ENCODE measurements around the gene RAD51B.

The RAD51B gene

DNA sequence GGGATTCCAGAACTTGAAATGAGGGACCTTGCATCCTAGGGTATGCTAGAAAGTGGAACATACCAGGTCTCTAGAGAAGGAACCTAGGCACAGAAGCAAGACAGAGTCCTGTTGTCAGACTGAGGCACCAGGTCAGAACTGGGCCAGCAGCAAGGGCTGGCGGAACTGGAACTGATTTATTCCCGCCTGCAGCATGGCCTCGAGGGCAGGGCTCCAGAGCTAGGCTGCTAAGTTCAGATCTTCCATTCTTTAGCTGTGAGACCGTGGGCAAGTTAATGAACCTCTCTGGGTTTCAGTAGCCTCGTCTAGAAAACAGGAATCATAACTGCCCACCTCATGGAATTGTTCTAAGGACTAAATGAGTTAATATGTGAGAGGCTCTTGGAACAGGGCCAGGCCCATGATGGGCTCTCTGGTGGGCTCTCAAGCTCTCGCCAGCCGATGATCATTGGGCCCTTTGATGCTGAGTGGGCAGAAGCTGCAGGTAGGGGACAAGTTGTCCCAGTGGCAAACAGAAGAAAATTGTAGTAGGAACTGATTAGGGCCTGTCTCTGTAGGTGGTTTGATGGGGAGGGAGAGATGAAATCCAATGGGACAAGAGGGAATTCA is 773.5 kb downstream of the RAD51B start:
- in situ Hi-C loops (cut with MboI; ENCODE audit: low sequenced_read_pairs), result no loop called here

DNA sequence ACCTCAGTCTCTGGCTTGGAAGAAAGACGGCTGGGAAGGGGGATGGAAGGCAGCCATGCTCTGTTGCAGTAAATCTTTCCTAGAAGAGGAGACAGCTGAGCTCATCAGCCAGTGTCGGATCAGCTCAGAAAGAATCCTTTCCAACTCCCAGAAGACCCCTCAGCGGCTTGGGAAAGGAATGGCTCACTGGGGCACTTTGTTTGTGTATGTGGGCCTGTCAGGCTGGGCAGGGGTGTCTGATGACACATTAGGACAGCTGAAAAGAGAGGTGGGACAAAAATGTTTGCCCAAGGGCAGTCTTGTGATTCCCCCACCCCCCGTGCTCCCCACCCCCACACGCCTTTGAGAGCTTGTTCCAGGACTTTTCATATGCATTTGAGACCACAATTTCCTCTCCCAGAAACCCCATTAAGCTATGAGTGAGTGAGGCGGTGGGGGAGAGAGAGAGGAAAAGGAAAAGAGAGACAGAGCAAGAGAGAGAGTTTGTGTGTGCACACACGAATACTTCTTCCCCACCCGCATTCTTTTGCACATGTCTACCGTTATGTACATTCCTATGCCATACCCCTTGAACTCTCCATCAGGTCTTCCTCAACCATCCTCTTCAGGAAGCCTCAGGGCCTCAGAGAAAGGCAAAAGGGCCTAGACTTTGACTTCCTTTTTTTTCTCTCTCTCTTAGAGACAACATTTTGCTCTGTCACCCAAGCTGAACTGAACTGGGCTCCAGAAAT is 774.4 kb downstream of the RAD51B start:
- in situ Hi-C loops (cut with MboI; ENCODE audit: low sequenced_read_pairs), result no loop called here

DNA sequence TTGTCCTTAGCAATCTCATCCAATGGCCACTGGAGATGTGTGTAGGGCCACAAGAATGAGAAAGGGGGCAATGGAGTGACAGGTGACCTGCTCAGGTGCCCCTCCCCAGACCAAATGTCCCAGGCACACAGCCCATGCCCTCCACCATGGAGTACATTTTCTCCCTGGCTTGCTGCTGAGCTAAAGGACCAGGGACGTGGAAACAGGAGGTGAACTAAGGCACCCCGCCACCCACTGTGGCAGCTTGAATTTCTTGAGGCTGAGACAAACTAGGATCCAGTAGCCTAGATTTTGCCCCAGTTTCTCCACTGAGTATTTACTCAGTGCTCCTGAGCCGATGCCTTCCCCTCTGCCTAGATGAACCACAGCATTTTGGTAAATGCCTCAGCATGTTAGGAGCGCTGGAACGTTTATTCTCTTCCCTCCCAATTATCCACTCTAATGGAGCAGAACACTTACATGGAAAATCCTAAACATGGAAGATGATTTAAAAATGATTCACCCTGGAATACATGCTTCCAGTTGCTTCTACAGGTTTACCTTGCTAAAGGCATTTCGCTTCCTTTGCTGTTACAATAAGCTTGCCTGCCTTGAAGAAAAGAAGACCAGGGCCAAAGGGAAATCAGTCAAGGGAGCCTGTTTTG is 775.3 kb downstream of the RAD51B start:
- in situ Hi-C loops (cut with MboI; ENCODE audit: low sequenced_read_pairs), result no loop called here

DNA sequence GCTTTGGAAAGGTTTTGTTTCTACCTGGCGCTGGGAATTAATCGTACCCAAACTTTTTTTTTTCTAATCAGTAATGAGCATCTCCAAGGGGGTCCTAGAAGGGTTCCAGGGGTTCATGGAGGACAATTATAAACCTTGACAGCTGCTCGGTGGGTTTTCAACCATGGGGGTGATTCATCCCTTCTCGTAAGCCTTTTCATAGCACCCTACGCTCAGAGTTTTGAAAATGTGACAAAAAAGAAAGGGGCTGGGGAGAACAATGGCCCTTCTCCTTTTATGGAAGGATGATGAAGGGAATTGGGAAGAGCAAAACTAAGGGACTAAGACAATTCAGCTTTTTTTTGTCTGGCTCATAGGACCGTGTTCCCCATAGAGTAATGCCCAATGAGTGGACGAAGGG is 776.6 kb downstream of the RAD51B start:
- in situ Hi-C loops (cut with MboI; ENCODE audit: low sequenced_read_pairs), result no loop called here

DNA sequence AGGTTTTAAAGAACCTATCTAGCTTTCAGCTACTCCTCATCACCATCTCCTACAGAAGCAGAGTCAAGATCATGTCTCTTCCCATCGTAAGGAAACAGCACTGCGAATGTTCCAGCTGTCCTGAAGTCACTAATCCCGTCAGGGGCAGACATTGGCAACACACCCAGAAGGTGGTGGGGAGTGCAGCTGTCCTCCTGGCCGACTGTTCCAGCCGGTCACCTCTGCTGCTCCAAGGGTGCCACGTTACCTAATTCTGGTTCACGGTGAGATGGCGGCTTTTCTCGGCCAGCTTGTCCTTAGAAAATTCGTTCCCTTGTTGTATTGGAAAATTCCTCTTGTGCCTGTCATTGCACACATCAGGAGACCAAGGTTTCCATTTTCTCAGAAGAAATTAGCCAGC is 777.1 kb downstream of the RAD51B start:
- in situ Hi-C loops (cut with MboI; ENCODE audit: low sequenced_read_pairs), result no loop called here

DNA sequence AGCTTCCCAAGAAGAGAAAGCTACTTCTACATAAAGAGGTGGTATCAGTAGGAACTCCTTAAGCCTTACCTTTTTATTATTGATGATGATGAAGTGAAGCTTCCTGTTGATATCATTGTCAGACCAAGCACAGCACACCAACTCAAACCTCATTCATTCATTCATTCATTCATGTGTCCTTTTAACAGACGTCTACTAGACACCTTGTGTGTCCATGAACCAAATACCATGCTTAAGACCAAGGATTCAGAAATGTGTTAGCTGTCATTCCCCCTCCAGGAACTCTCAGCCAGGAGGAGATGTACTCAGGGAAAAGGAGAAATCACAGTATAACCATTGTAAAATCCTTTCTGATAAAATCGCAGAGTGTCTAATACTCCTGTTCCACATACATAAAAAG is 778.5 kb downstream of the RAD51B start:
- in situ Hi-C loops (cut with MboI; ENCODE audit: low sequenced_read_pairs), result no loop called here

DNA sequence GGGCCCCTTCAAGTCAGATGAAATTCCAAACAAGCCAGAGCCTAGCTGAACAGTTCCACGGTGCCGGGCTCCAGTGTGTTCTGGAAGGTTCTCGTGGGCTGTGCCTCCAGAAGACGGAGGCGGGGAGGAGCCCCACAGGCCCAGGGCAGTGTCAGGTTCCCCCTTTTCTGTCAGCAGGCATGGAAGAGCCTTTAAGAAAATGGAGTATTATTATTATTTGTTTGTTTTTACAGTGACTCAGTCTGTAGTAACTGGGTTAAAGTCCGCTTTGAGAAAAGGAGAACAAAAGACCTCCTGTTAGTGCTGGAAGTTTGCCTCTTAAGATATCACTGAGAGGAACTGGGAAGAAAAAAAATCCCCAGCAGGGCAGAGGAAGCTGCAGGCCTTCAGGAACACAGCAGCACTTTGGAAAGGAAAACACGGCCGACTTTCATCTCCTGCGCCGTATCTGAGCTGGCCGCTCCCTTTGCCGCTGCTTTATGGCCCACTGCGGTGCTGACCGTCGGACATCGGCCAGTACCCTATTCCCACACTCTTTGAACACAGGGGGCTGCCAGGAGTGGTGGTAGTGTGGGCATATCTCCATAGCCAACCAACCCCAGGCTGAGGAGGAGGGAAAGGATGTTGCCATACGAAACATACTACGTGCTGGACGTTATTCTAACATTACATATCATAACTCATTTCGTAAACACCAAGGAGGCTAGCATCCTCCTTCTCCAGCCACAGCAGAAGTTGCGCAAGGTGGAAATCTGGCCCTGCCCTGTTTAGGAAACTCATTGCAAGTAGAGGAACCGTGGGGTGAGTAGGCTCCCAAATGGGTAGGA is 779.3 kb downstream of the RAD51B start:
- in situ Hi-C loops (cut with MboI; ENCODE audit: low sequenced_read_pairs), result no loop called here

DNA sequence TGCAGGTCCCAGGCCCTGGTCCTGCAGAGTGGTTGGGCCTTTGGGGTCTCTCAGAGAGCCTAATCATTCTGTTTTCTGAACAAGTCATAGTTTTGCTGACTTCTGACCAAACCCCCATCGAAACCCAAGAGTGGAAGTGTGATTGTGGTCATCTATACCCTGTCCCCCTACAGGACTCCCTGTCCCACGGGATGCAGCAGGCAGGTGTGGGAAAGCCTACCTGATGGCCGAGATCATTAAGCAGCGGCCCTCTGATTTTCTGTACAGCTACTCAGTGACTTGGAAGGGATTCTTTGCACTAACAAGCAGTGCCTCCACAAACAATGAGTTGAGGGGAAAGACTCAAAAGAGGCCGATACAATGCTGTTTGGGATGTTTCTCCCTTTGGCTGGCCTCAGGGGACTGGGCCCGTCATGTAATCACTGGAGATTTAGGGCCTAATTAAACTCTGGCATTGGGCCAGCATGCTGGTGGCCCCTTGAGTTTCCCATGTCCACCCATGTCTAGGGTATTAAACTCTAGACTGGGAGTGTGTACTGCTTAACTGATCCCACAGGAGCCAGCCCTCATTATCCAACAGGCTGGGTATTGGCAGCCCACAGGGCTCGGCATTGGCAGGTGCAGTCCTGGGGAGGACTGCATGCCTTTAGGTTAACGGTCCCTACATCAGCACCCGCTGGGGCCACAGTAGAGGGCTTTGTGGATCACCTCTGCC is 780.5 kb downstream of the RAD51B start:
- in situ Hi-C loops (cut with MboI; ENCODE audit: low sequenced_read_pairs), result no loop called here

DNA sequence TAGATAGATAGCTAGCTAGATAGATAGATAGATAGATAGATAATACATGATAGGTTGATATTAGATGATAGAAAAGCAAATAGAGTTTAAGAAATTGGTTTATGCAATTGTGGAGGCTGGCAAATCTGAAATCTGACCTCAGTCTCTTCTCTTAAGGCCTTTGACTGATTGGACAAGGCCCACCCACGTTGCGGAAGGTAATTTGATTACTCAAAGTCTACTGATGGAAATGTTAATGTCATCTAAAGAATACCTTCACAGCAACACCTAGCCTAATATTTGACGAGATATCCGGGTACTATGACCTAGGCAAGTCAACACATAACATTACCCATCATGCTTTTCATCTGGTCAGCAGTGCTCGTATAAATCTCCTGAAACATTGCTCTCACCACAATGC is 782.9 kb downstream of the RAD51B start:
- in situ Hi-C loops (cut with MboI; ENCODE audit: low sequenced_read_pairs), result no loop called here

DNA sequence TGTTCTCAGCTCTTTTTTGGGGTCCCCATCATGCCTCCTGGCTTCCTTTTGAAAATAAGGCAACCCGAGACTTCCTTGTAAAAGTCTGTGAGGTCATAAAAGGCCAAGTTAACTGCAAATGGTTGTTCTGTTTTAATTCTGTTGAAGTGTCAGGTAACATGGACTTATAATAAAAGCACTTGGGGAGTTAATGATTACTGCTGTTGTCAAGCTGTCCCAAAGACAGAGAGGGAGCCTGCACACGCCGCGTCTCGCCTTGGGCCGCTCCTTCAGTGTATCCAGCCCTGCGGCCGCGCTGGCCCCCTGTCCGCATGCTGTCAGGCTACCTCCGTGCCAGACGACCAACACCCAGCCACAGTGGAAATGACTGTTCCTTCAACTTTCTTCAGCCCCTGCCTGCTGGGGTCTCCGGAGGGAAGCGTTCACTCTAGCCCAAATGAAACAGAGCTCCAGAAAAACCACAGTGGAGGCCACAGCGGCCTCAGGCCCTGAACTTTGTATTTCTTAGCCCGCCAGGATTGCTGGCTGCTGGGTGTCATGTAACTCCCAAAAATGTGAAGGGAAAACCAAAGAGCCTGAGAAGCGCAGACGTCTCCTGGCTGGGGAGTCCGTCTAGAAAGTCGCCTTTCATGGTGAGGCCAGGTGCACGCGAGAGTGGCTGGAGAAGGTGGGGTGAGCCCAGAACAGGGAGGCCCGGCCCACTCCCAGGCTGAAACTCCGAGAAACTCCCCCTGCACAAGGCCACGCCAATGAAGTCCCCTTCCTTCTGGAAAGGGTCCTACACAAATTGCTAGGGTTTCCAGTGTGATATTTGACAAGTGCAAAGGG is 784.2 kb downstream of the RAD51B start:
- in situ Hi-C loops (cut with MboI; ENCODE audit: low sequenced_read_pairs), result no loop called here

DNA sequence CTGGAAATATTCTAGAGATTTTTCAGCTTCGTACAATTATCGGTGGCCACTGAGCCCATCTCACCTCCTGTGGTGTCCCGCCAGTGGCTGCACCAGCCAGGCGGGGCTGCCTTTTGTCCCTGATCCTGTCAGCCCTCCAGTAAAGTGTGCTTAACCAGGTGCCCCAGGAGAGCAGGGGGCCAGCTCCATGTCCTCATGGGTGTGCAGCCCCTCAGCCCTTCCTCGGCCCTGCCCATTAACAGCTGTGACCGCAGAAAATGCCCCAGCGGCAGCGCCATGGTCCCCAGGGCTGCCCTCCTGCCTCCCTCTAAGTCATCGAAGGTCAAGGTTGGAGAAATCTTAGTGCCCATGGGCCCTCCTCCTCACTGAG is 784.8 kb downstream of the RAD51B start:
- in situ Hi-C loops (cut with MboI; ENCODE audit: low sequenced_read_pairs), result no loop called here

DNA sequence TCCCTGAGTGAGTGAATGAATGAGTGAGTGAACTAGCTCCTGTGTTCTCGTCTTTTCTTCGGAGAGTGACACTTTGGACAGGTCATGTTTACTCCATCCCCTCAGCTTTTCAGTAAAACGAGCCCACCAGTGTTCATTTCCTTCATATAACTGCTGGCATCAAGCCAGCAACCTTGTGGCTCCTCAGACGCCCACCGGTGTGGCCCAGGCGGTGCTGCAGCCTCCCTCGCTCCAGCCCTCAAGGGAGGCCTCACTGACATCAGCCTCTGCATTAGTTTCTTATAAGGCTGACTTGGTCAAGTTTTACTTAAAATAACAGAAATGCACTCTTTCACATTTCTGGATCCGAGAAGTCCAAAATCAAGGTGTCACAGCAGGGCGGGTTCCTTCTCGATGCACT is 785.2 kb downstream of the RAD51B start:
- in situ Hi-C loops (cut with MboI; ENCODE audit: low sequenced_read_pairs), result no loop called here

DNA sequence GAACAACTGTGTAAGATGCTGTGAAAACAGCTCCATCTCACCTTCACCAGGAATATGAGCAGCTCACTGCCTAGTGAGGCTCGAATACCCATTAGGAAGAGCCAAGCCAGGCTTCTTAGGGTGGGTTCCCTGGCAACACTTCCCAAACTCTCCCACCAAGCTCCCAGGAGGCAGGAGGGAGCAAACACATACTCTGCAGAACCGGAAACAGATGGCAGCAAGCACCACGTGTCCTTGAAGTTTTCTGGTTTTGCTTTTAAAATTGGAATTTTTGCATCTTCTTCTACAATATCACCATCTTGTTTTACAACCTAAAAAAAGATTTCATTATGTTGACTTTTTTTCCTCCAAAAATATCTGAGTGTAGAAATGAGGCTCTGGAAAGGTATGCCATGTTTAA is 786.6 kb downstream of the RAD51B start:
- in situ Hi-C loops (cut with MboI; ENCODE audit: low sequenced_read_pairs), result no loop called here

DNA sequence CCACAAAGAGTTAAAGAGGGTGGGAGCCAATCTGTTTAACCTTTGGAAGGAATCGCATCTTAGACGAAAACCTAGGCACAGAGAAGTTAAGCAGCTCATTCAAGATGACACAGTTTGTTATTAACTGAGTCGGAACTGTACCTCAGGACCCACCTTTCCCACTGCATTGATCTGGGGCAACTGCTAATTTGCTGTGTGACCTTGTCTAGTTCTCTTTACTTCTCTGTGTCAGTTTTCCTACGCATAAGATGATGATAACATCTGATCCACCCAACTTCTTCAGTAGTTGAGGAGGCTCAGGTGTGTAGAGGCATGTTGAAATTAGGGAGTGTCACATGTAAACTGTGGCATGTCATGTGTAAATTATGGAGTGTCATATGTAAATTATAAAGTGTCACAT is 787.1 kb downstream of the RAD51B start:
- in situ Hi-C loops (cut with MboI; ENCODE audit: low sequenced_read_pairs), result no loop called here

DNA sequence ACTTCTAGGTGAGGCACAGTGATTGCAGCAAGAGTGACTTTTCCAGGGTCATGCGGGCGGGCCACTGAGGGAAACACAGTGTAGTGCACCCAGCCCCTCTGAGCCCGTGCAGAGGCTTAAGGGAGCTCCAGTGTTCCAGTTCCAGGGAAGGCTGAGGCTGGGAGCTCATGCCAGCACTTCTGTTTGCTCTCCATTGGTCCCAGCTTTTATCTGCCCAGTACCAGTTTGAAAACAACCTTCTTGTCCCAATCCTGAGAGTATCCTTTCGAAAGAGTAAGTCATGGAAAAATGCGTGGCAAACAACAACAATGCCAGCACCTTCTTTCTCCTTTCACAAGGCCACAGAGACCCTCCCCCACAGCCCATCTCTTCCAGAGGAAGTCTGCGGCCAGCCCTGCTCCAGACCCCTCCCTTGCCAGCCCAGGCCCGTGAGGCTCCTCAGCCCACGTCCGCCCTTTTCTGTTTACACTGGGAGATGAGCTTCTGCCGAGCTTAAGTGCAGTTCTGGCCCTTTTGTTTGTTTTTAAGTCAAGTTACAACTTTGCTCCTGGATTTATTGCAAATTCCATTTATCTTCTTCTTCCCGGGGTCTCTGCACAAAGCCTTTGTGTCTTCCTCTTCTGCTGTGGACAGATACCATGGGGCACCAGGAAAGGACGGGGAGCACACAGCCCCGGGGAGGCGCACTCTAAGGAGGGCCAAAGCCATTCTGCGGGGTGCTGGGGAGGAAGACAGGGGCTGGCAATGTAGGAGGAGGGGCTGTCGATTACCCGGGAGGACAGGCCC is 787.7 kb downstream of the RAD51B start:
- in situ Hi-C loops (cut with MboI; ENCODE audit: low sequenced_read_pairs), result no loop called here

DNA sequence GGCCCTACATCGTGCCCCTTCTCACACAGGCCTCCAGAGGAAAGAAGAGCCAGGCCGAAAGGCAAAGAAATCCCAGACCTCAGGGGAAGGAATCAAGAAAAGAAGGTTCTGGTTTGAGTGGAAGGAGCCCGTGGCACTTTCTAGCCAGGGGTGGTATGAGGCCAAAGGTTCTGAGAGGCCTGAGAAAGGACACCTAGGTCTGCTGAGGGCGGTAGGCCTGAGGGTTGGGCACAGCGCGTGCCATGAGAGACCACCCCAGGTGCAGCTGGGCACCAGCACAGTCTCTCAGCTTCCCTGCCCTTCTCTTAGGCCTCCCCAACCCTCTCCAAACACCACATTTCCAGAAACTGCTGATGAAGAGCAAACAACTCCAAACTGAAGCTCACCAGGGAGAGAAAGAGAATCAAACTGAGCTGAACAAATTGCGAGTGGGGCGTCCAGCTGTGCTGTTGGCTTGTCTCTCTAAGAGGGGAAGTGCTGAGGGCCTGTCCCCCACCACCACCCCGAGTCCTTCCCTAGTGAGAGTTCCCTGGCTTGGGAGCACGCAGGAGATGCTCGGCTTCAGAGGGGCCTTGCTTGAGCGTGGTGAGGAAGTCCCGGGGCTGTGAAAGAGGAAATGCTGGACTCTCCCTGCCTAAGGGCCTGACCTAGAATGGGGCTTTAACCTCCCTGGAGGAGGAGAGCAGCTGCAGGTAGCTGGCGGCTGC is 788.4 kb downstream of the RAD51B start:
- in situ Hi-C loops (cut with MboI; ENCODE audit: low sequenced_read_pairs), result no loop called here

DNA sequence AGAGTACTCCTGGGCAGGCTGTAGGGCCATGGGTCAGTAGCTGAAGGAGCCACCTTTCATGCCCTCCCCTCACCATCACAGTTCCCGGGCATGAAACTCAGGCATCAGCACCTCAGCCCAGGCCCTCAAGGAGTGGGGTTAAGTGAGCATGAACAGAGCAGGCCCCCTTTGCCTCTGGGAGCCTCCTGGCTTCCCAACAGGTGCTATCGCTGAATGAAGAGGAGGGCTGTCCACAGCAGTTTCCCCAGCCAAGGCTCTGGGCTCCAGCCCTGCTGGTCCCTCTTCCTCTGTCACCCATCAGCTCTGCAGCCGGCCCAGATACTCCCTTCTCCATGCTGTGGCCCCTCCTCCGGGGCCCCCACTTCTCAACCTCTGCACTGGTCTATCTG is 789.0 kb downstream of the RAD51B start:
- in situ Hi-C loops (cut with MboI; ENCODE audit: low sequenced_read_pairs), result no loop called here

DNA sequence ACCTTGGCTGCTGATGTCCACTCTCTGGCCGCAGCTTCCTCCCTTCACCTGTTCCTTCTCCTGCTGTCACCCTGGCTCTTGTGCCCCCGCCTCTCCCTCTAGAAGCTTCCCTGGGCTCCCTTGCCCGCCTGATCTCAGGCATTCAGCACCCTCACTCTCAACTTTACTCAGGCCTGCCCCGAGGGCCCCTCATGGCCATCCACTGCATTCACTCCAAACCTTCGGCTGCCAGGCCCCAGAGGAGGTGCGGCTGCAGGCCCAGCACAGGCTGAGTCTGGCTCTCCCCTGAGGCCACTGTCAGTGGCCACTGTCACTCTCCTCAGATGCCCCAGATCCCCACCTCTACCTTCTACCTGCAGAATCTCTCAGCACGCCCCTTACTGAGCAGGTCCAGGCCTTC is 789.4 kb downstream of the RAD51B start:
- in situ Hi-C loops (cut with MboI; ENCODE audit: low sequenced_read_pairs), result no loop called here
